Panc1 (cell line): Measurements from ENCODE around the gene HCN4. TPM values are rescaled to one million over a fixed set of nuclear protein-coding genes. Genes with fewer than 3 reads are reported as not detected.

Experiments used
- ATAC-seq: fragments of 200-7000 bp; cut with Tn5 transposase; 2 replicates; pipeline ENCODE4 v1.9.1; 2020; ENCODE audit warnings: mild to moderate bottlenecking, moderate library complexity
- BruUV-seq: library from RNA; stranded (reverse); fragments of 400-500 nt; replicated peaks from 2 replicates; lab custom pipeline; 2021; lab: Mats Ljungman, UMichigan
- CTCF ChIA-PET: fragments of 300-600 bp; sonication (Branson Sonifier 250); formaldehyde crosslinking; loops from one replicate; lab custom pipeline; 2022; ENCODE audit warnings: antibody characterized with exemption; lab: Charles Lee
- POLR2A ChIA-PET: fragments of 300-600 bp; sonication (Branson Sonifier 250); formaldehyde crosslinking; loops from one replicate; lab custom pipeline; 2022; ENCODE audit warnings: antibody characterized with exemption; lab: Charles Lee
- DNase-seq: peaks from one replicate; pipeline ENCODE4 v3.0.0-alpha.2; 2010; ENCODE audit warnings: low read depth, low spot score
- H3K27ac ChIP-seq: 2 replicates; pipeline ENCODE4 v1.5.1; 2011; ENCODE audit warnings: mild to moderate bottlenecking, low read length, inconsistent platforms
- H3K27me3 ChIP-seq: fragments of 200-500 bp; sonication (Bioruptor generic); 2 replicates; pipeline ENCODE4 v1.6.0; 2014; ENCODE audit warnings: low read length, inconsistent platforms; ENCODE audit not compliant: control insufficient read depth, insufficient read depth
- H3K36me3 ChIP-seq: fragments of 200-500 bp; sonication (Bioruptor generic); 2 replicates; pipeline ENCODE4 v1.5.1; 2014; ENCODE audit warnings: inconsistent platforms, mild to moderate bottlenecking, low read length, moderate library complexity; ENCODE audit not compliant: control insufficient read depth, insufficient read depth
- H3K4me1 ChIP-seq: 2 replicates; pipeline ENCODE4 v1.5.1; 2011; ENCODE audit warnings: inconsistent platforms, mild to moderate bottlenecking, low read length, moderate library complexity; ENCODE audit not compliant: control insufficient read depth, insufficient read depth
- H3K4me3 ChIP-seq, 2 experiments: 2 replicates each; pipeline ENCODE4 v1.5.1; 2011 to 2012; ENCODE audit warnings: low read depth in 2 of 2, low read length in 2 of 2, mild to moderate bottlenecking in 2 of 2, inconsistent platforms in 1 of 2, moderate library complexity in 1 of 2
- H3K9me3 ChIP-seq: fragments of 200-500 bp; sonication (Bioruptor generic); 2 replicates; pipeline ENCODE4 v1.5.1; 2014; ENCODE audit warnings: low read depth, mild to moderate bottlenecking, inconsistent platforms, low read length, moderate library complexity; ENCODE audit not compliant: control insufficient read depth, insufficient read depth
- POLR2AphosphoS5 ChIP-seq: IDR thresholded peaks from 2 replicates; pipeline ENCODE4 v1.6.1; 2012; ENCODE audit warnings: mild to moderate bottlenecking, low read depth, low read length, moderate library complexity
- SIN3A ChIP-seq: IDR thresholded peaks from 2 replicates; pipeline ENCODE4 v1.6.1; 2012; ENCODE audit warnings: low read depth, mild to moderate bottlenecking, low read length, moderate library complexity, borderline replicate concordance; ENCODE audit not compliant: insufficient read depth
- TCF7L2 ChIP-seq: IDR thresholded peaks from 2 replicates; pipeline ENCODE4 v1.6.1; 2011; ENCODE audit warnings: mild to moderate bottlenecking, low read depth, low read length, inconsistent platforms
- in situ Hi-C: cut with HindIII; loops from 2 replicates; pipeline ENCODE4 v1.10.0; 2016; ENCODE audit warnings: low sequenced_read_pairs, low pct_unique_long_range_greater_than_20kb
- intact Hi-C: fragments of 100-400 bp; cut with micrococcal nuclease; formaldehyde crosslinking; loops from one replicate; pipeline ENCODE4 v1.10.0; 2022; ENCODE audit not compliant: unreplicated experiment
- total RNA-seq: library from RNA; stranded (reverse); gene quantifications from one replicate; pipeline ENCODE4 v1.2.1, GENCODE V29; 2021; ENCODE audit not compliant: unreplicated experiment
- TF ChIP-seq, protein P1 (sequence below), 2 experiments: IDR thresholded peaks; 2 replicates each; pipeline ENCODE4 v1.6.1; 2011 to 2012; ENCODE audit warnings: low read depth in 2 of 2, control low read depth in 1 of 2, low read length in 1 of 2, mild to moderate bottlenecking in 1 of 2, moderate library complexity in 1 of 2; ENCODE audit not compliant: insufficient read depth in 1 of 2
- TF ChIP-seq, protein P2 (sequence below): fragments of 450-650 bp; IDR thresholded peaks from 2 replicates; pipeline ENCODE4 v1.5.1; 2017; ENCODE audit warnings: mild to moderate bottlenecking

Gene HCN4
- total RNA-seq, 1 experiment from 2014 or later, result 0.15 TPM

GRCh38 chr15:73296609-73297353 lies 72.0 kb downstream of the HCN4 start:
- no peaks in the 10 kb centered on the region for H3K36me3 ChIP-seq
- ChIA-PET CTCF (no interaction called here), POLR2A (no interaction called here)
- no TSS peak for BruUV-seq
- TF ChIP-seq, protein P1, sequence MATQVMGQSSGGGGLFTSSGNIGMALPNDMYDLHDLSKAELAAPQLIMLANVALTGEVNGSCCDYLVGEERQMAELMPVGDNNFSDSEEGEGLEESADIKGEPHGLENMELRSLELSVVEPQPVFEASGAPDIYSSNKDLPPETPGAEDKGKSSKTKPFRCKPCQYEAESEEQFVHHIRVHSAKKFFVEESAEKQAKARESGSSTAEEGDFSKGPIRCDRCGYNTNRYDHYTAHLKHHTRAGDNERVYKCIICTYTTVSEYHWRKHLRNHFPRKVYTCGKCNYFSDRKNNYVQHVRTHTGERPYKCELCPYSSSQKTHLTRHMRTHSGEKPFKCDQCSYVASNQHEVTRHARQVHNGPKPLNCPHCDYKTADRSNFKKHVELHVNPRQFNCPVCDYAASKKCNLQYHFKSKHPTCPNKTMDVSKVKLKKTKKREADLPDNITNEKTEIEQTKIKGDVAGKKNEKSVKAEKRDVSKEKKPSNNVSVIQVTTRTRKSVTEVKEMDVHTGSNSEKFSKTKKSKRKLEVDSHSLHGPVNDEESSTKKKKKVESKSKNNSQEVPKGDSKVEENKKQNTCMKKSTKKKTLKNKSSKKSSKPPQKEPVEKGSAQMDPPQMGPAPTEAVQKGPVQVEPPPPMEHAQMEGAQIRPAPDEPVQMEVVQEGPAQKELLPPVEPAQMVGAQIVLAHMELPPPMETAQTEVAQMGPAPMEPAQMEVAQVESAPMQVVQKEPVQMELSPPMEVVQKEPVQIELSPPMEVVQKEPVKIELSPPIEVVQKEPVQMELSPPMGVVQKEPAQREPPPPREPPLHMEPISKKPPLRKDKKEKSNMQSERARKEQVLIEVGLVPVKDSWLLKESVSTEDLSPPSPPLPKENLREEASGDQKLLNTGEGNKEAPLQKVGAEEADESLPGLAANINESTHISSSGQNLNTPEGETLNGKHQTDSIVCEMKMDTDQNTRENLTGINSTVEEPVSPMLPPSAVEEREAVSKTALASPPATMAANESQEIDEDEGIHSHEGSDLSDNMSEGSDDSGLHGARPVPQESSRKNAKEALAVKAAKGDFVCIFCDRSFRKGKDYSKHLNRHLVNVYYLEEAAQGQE (IDR thresholded peaks at IDR 0.05; ENCODE audit: insufficient read depth in 1 of 2, low read depth in 2 of 2, low read length in 1 of 2), result no peak
- TF ChIP-seq TCF7L2 (no peak), POLR2AphosphoS5 (no peak), SIN3A (no peak)
- TF ChIP-seq, protein P2, sequence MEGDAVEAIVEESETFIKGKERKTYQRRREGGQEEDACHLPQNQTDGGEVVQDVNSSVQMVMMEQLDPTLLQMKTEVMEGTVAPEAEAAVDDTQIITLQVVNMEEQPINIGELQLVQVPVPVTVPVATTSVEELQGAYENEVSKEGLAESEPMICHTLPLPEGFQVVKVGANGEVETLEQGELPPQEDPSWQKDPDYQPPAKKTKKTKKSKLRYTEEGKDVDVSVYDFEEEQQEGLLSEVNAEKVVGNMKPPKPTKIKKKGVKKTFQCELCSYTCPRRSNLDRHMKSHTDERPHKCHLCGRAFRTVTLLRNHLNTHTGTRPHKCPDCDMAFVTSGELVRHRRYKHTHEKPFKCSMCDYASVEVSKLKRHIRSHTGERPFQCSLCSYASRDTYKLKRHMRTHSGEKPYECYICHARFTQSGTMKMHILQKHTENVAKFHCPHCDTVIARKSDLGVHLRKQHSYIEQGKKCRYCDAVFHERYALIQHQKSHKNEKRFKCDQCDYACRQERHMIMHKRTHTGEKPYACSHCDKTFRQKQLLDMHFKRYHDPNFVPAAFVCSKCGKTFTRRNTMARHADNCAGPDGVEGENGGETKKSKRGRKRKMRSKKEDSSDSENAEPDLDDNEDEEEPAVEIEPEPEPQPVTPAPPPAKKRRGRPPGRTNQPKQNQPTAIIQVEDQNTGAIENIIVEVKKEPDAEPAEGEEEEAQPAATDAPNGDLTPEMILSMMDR, result no peak
- no peaks in the 10 kb centered on the region for H3K27me3 ChIP-seq
- no peak overlapping the region for H3K27ac ChIP-seq
- no peak overlapping the region for H3K4me3 ChIP-seq
- DNase-seq, result no peak
- no peaks in the 10 kb centered on the region for H3K9me3 ChIP-seq
- in situ Hi-C loops, result no loop called here
- H3K4me1 ChIP-seq, result no peaks in the 10 kb centered on the region
- no peak for ATAC-seq
- intact Hi-C loops, result no loop called here

- in situ Hi-C loops, result no loop called here
- H3K27ac ChIP-seq, result no peak overlapping the region
- H3K9me3 ChIP-seq, result no peaks in the 10 kb centered on the region
- no peaks in the 10 kb centered on the region for H3K36me3 ChIP-seq
- CTCF ChIA-PET, result no interaction called here
- ATAC-seq (peak; percentile 42; the same call in 1 of the 2 replicates), DNase-seq (no peak)
- H3K4me1 ChIP-seq, result no peaks in the 10 kb centered on the region
- POLR2A ChIA-PET, result no interaction called here
- no TSS peak for BruUV-seq
- no peak for TF ChIP-seq TCF7L2
- H3K27me3 ChIP-seq, result 0 out of 2 replicates have a peak, but pooled peaks cover 2% of the 10 kb centered on the region
- no peak overlapping the region for H3K4me3 ChIP-seq
- intact Hi-C loops, result no loop called here
Observed at GRCh38 chr15:73295630-73296286, 73.0 kb downstream of the HCN4 start.

DNA sequence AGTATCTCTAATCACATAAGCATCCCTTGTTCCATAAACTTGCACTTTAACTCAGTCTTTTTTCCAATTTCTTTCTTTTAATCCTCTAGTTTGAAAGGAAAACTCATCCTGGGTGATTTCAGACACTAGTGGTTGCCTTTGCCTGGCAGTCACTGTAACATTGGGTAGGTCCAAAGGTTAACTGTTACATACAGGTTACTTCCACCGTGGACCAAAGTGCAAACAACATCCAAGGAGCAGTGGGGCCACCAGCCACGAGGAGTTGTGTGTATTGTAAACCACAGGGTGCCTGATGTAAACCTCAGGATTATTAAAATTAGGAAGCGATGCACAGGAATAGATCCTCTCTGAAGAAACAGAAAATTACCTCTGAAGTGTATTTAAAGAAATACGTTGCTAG lies 75.0 kb downstream of the HCN4 start:
- in situ Hi-C loops, result no loop called here
- POLR2A ChIA-PET, result no interaction called here

More for the DNA sequence above, 75.0 kb downstream of the HCN4 start:
- no peak overlapping the region for H3K27ac ChIP-seq
- intact Hi-C loops, result no loop called here
- ATAC-seq (no peak), DNase-seq (no peak)
- TF ChIP-seq, protein P2, result no peak
- no peak for TF ChIP-seq SIN3A
- no peak for TF ChIP-seq POLR2AphosphoS5
- no peak for TF ChIP-seq TCF7L2
- TF ChIP-seq, protein P1 (IDR thresholded peaks at IDR 0.05; ENCODE audit: insufficient read depth in 1 of 2, low read depth in 2 of 2, low read length in 1 of 2), result no peak
- H3K4me1 ChIP-seq, result no peaks in the 10 kb centered on the region
- H3K4me3 ChIP-seq, result no peak overlapping the region
- BruUV-seq, result no TSS peak
- 0 out of 2 replicates have a peak, but pooled peaks cover 2% of the 10 kb centered on the region for H3K27me3 ChIP-seq
- no peaks in the 10 kb centered on the region for H3K9me3 ChIP-seq
- CTCF ChIA-PET, result no interaction called here
- no peaks in the 10 kb centered on the region for H3K36me3 ChIP-seq
